ENCODE results near the gene CD300LG.

The CD300LG gene

DNA sequence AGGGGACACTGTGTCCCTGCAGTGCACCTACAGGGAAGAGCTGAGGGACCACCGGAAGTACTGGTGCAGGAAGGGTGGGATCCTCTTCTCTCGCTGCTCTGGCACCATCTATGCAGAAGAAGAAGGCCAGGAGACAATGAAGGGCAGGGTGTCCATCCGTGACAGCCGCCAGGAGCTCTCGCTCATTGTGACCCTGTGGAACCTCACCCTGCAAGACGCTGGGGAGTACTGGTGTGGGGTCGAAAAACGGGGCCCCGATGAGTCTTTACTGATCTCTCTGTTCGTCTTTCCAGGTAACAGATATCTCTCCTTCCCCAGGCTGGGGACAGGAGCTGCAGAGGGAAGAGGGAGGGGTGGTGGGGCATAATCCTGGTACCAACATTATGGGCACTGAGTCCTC is 1.6 kb downstream of the CD300LG start:
- CTCF ChIA-PET, result interaction anchor here (1.2 to 3.8 kb wide), 2 partner anchors 8 to 15 kb away, joined by 3 to 19 read pairs; no protein-coding TSS in a partner anchor
- Histone ChIP-seq H3K27ac (ENCODE audit: insufficient read depth in 1 of 2, low read depth in 1 of 2, low read length in 2 of 2, poor library complexity in 1 of 2, severe bottlenecking in 2 of 2) (no peak overlapping the region), H3K9me3 (ENCODE audit: control extremely low read depth in 1 of 5, control insufficient read depth in 4 of 5, insufficient read depth in 2 of 5, low read depth in 1 of 5, low read length in 4 of 5) (no peaks in the 10 kb centered on the region), H3K4me3 (ENCODE audit: control insufficient read depth in 1 of 7, extremely low read depth in 1 of 7, insufficient read depth in 4 of 7, low read depth in 2 of 7, low read length in 6 of 7) (no peak overlapping the region), H3K27me3 (replicated peaks in 2 of 5; ENCODE audit: control insufficient read depth in 4 of 5, insufficient read depth in 5 of 5, low read length in 4 of 5) (no peaks in the 10 kb centered on the region), H3K4me1 (ENCODE audit: control extremely low read depth in 1 of 4, control insufficient read depth in 4 of 4, insufficient read depth in 4 of 4, low read length in 3 of 4) (peaks cover 0 to 17% (median 8%) of the 10 kb centered on the region in 4 experiments), H3K36me3 (ENCODE audit: control insufficient read depth in 4 of 4, insufficient read depth in 4 of 4, low read length in 3 of 4) (no peaks in the 10 kb centered on the region)
- POLR2A ChIA-PET, result no interaction called here
- WGBS (ENCODE audit: insufficient coverage), result 96% methylated on average over 5 of the region's 10 CpGs
- no peak for DNase-seq

DNA sequence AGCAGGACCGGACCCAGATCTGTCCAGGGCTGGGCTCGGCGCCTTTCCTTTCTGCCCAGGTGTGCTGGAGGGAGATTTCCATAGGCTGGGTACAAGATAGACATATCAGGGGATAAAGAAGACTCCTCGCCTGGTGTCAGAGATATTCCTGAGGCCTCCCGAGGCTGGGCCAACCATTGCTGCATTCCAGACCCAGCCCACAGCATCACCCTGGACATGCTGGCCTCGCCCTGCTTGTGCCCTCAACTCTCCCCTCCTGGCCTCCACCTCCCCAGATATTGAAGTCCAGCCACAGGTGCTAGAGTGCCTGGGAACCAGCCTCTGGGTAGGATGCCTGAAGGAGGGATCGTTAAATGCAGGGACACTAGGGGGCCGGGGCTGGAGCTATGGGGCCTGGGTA is 2.1 kb downstream of the CD300LG start:
- ChIA-PET CTCF (interaction anchor here (1.2 kb wide), 1 partner anchor 15 kb away, joined by 3 read pairs; no protein-coding TSS in a partner anchor), POLR2A (no interaction called here)

DNA sequence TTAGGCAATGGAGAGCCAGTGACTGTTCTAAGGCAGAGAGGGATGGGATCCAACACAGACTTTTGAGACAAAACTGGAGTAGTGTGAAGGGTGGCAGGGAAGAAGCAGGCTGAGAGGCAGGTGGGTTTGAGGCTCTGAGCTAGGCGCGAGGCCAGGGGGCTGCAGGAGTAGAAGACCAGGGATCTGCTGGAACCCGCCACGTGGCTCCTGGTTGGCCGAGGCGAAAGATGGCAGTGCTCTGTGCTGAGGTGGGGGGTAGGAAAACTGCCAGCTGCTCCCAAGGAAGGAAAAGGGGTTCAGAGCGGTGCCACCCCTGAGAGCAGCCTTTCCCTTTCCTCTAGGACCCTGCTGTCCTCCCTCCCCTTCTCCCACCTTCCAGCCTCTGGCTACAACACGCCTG is 5.6 kb downstream of the CD300LG start:
- Histone ChIP-seq H3K4me1 (ENCODE audit: control extremely low read depth in 1 of 4, control insufficient read depth in 4 of 4, insufficient read depth in 4 of 4, low read length in 3 of 4) (peaks cover 0 to 5% (median under 1%) of the 10 kb centered on the region in 4 experiments), H3K36me3 (ENCODE audit: control insufficient read depth in 4 of 4, insufficient read depth in 4 of 4, low read length in 3 of 4) (no peaks in the 10 kb centered on the region), H3K27ac (ENCODE audit: insufficient read depth in 1 of 2, low read depth in 1 of 2, low read length in 2 of 2, poor library complexity in 1 of 2, severe bottlenecking in 2 of 2) (no peak overlapping the region), H3K9me3 (ENCODE audit: control extremely low read depth in 1 of 5, control insufficient read depth in 4 of 5, insufficient read depth in 2 of 5, low read depth in 1 of 5, low read length in 4 of 5) (no peaks in the 10 kb centered on the region), H3K4me3 (ENCODE audit: control insufficient read depth in 1 of 7, extremely low read depth in 1 of 7, insufficient read depth in 4 of 7, low read depth in 2 of 7, low read length in 6 of 7) (no peak overlapping the region), H3K27me3 (replicated peaks in 2 of 5; ENCODE audit: control insufficient read depth in 4 of 5, insufficient read depth in 5 of 5, low read length in 4 of 5) (no peaks in the 10 kb centered on the region)
- ChIA-PET POLR2A (interaction anchor here (0.6 kb wide), 1 partner anchor 34 kb away, joined by 3 read pairs; no protein-coding TSS in a partner anchor), CTCF (interaction anchor here (1.4 to 1.9 kb wide), 2 partner anchors 13 to 26 kb away, joined by 4 read pairs; no protein-coding TSS in a partner anchor)
- 95% methylated on average over 3 of the region's 8 CpGs for WGBS (ENCODE audit: insufficient coverage)
- DNase-seq, result no peak

More for the DNA sequence above, 2.1 kb downstream of the CD300LG start:
- Histone ChIP-seq H3K4me1 (ENCODE audit: control extremely low read depth in 1 of 4, control insufficient read depth in 4 of 4, insufficient read depth in 4 of 4, low read length in 3 of 4) (peaks cover 0 to 17% (median 8%) of the 10 kb centered on the region in 4 experiments), H3K27me3 (replicated peaks in 2 of 5; ENCODE audit: control insufficient read depth in 4 of 5, insufficient read depth in 5 of 5, low read length in 4 of 5) (no peaks in the 10 kb centered on the region), H3K27ac (ENCODE audit: insufficient read depth in 1 of 2, low read depth in 1 of 2, low read length in 2 of 2, poor library complexity in 1 of 2, severe bottlenecking in 2 of 2) (no peak overlapping the region), H3K36me3 (ENCODE audit: control insufficient read depth in 4 of 4, insufficient read depth in 4 of 4, low read length in 3 of 4) (no peaks in the 10 kb centered on the region), H3K9me3 (ENCODE audit: control extremely low read depth in 1 of 5, control insufficient read depth in 4 of 5, insufficient read depth in 2 of 5, low read depth in 1 of 5, low read length in 4 of 5) (no peaks in the 10 kb centered on the region), H3K4me3 (ENCODE audit: control insufficient read depth in 1 of 7, extremely low read depth in 1 of 7, insufficient read depth in 4 of 7, low read depth in 2 of 7, low read length in 6 of 7) (no peak overlapping the region)
- WGBS (ENCODE audit: insufficient coverage), result 94% methylated on average over 5 of the region's 8 CpGs
- no peak for DNase-seq

DNA sequence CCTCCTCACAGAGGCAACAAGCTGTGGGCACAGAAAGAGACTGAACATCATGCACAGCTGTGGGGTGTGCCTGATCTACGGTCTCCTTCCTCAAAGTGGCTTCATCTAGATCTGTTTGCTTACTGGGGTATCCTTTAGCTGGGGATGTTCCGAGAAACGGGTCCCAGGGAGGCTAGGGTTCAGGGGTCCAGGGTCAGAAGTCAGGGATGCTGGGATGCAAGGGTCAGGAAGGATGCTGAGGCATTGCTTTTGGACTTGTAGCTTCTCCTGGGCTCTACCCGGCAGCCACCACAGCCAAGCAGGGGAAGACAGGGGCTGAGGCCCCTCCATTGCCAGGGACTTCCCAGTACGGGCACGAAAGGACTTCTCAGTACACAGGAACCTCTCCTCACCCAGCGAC is 6.6 kb downstream of the CD300LG start:
- ChIA-PET POLR2A (interaction anchor here (1.2 kb wide), 1 partner anchor 46 kb away, joined by 3 read pairs; no protein-coding TSS in a partner anchor), CTCF (interaction anchor here (0.8 to 2.2 kb wide), 5 partner anchors 11 to 158 kb away, joined by 3 to 6 read pairs (median 4); no protein-coding TSS in a partner anchor)
- Histone ChIP-seq H3K27me3 (replicated peaks in 2 of 5; ENCODE audit: control insufficient read depth in 4 of 5, insufficient read depth in 5 of 5, low read length in 4 of 5) (no peaks in the 10 kb centered on the region), H3K27ac (ENCODE audit: insufficient read depth in 1 of 2, low read depth in 1 of 2, low read length in 2 of 2, poor library complexity in 1 of 2, severe bottlenecking in 2 of 2) (no peak overlapping the region), H3K4me3 (ENCODE audit: control insufficient read depth in 1 of 7, extremely low read depth in 1 of 7, insufficient read depth in 4 of 7, low read depth in 2 of 7, low read length in 6 of 7) (no peak overlapping the region), H3K4me1 (ENCODE audit: control extremely low read depth in 1 of 4, control insufficient read depth in 4 of 4, insufficient read depth in 4 of 4, low read length in 3 of 4) (peaks cover 0 to 14% (median 9%) of the 10 kb centered on the region in 4 experiments), H3K9me3 (ENCODE audit: control extremely low read depth in 1 of 5, control insufficient read depth in 4 of 5, insufficient read depth in 2 of 5, low read depth in 1 of 5, low read length in 4 of 5) (no peaks in the 10 kb centered on the region), H3K36me3 (ENCODE audit: control insufficient read depth in 4 of 4, insufficient read depth in 4 of 4, low read length in 3 of 4) (no peaks in the 10 kb centered on the region)
- no peak for DNase-seq
- WGBS (ENCODE audit: insufficient coverage), result 85% methylated on average over 7 of the region's 7 CpGs

DNA sequence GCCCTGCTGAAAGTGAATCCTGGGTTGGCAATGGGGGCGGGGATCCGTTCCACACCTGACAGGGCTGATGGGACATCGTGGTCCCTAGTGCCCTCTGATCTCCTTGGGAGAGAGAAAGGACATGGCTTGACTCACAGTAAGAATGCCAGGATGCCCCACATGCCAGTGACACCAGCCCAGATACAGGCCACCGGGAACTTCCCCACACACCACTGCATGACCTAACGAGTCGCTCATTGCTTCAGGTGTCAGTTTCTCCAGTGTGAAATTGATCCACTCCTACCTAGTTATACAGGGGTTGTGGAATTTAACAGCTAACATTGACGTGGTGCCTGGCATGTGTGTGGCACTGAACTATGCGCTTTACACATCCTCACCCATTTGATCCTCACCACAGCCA is 7.5 kb downstream of the CD300LG start:
- Histone ChIP-seq H3K9me3 (ENCODE audit: control extremely low read depth in 1 of 5, control insufficient read depth in 4 of 5, insufficient read depth in 2 of 5, low read depth in 1 of 5, low read length in 4 of 5) (no peaks in the 10 kb centered on the region), H3K36me3 (ENCODE audit: control insufficient read depth in 4 of 4, insufficient read depth in 4 of 4, low read length in 3 of 4) (no peaks in the 10 kb centered on the region), H3K4me3 (ENCODE audit: control insufficient read depth in 1 of 7, extremely low read depth in 1 of 7, insufficient read depth in 4 of 7, low read depth in 2 of 7, low read length in 6 of 7) (no peak overlapping the region), H3K4me1 (ENCODE audit: control extremely low read depth in 1 of 4, control insufficient read depth in 4 of 4, insufficient read depth in 4 of 4, low read length in 3 of 4) (peaks cover 0 to 14% (median 9%) of the 10 kb centered on the region in 4 experiments), H3K27me3 (replicated peaks in 2 of 5; ENCODE audit: control insufficient read depth in 4 of 5, insufficient read depth in 5 of 5, low read length in 4 of 5) (no peaks in the 10 kb centered on the region), H3K27ac (ENCODE audit: insufficient read depth in 1 of 2, low read depth in 1 of 2, low read length in 2 of 2, poor library complexity in 1 of 2, severe bottlenecking in 2 of 2) (no peak overlapping the region)
- ChIA-PET CTCF (interaction anchor here (0.7 to 4.1 kb wide), 5 partner anchors 8 to 93 kb away, joined by 3 to 19 read pairs (median 4); partner anchors contain the start of gene CD300LG), POLR2A (no interaction called here)
- DNase-seq, result no peak
- 90% methylated on average over 5 of the region's 8 CpGs for WGBS (ENCODE audit: insufficient coverage)

DNA sequence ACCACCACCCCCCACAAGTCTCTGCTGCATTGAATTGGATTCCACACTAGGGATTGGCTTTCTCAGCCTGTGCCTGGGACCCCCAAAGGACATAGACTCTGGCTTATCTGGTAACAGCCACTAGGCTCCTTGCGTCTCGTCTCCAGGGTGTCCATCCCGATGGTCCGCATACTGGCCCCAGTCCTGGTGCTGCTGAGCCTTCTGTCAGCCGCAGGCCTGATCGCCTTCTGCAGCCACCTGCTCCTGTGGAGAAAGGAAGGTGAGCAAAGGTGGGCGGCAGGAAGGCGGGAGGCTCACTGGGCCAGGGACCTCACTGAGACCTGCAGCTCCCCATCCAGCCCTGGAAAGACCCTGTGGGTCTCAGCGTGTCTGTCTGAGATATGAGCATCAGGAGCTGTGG is 8.1 kb downstream of the CD300LG start:
- H3K27me3 ChIP-seq (replicated peaks in 2 of 5; ENCODE audit: control insufficient read depth in 4 of 5, insufficient read depth in 5 of 5, low read length in 4 of 5), result no peaks in the 10 kb centered on the region
- no peak overlapping the region for H3K27ac ChIP-seq (ENCODE audit: insufficient read depth in 1 of 2, low read depth in 1 of 2, low read length in 2 of 2, poor library complexity in 1 of 2, severe bottlenecking in 2 of 2)
- H3K4me1 ChIP-seq (ENCODE audit: control extremely low read depth in 1 of 4, control insufficient read depth in 4 of 4, insufficient read depth in 4 of 4, low read length in 3 of 4), result peaks cover 0 to 14% (median 9%) of the 10 kb centered on the region in 4 experiments
- no peaks in the 10 kb centered on the region for H3K36me3 ChIP-seq (ENCODE audit: control insufficient read depth in 4 of 4, insufficient read depth in 4 of 4, low read length in 3 of 4)
- H3K9me3 ChIP-seq (ENCODE audit: control extremely low read depth in 1 of 5, control insufficient read depth in 4 of 5, insufficient read depth in 2 of 5, low read depth in 1 of 5, low read length in 4 of 5), result no peaks in the 10 kb centered on the region
- POLR2A ChIA-PET, result no interaction called here
- H3K4me3 ChIP-seq (ENCODE audit: control insufficient read depth in 1 of 7, extremely low read depth in 1 of 7, insufficient read depth in 4 of 7, low read depth in 2 of 7, low read length in 6 of 7), result no peak overlapping the region
- CTCF ChIA-PET, result interaction anchor here (1.9 to 4.1 kb wide), 3 partner anchors 8 to 94 kb away, joined by 4 to 19 read pairs (median 6); partner anchors contain the start of gene CD300LG
- 99% methylated on average over 8 of the region's 9 CpGs for WGBS (ENCODE audit: insufficient coverage)
- no peak for DNase-seq

DNA sequence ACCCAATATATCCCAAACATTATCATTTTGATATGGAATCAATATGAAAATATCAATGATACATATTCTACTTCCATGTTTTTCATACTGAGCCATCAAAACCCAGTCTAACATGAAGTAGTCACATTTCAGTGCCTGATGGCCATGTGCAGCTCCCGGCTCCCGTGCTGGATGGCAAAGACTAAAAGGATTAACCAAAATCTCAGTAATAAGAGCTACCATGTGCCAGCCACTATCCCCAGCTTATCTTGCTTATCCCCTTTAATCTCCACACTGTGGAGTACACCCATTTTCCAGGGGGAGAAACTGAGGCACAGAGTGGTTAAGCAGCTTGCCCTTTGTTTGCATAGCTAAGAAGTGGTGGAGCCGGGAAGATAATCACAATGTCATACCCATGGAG is 9.2 kb downstream of the CD300LG start:
- Histone ChIP-seq H3K36me3 (ENCODE audit: control insufficient read depth in 4 of 4, insufficient read depth in 4 of 4, low read length in 3 of 4) (no peaks in the 10 kb centered on the region), H3K9me3 (ENCODE audit: control extremely low read depth in 1 of 5, control insufficient read depth in 4 of 5, insufficient read depth in 2 of 5, low read depth in 1 of 5, low read length in 4 of 5) (no peaks in the 10 kb centered on the region), H3K4me3 (ENCODE audit: control insufficient read depth in 1 of 7, extremely low read depth in 1 of 7, insufficient read depth in 4 of 7, low read depth in 2 of 7, low read length in 6 of 7) (no peak overlapping the region), H3K27ac (ENCODE audit: insufficient read depth in 1 of 2, low read depth in 1 of 2, low read length in 2 of 2, poor library complexity in 1 of 2, severe bottlenecking in 2 of 2) (no peak overlapping the region), H3K4me1 (ENCODE audit: control extremely low read depth in 1 of 4, control insufficient read depth in 4 of 4, insufficient read depth in 4 of 4, low read length in 3 of 4) (peaks cover 0 to 18% (median 10%) of the 10 kb centered on the region in 4 experiments), H3K27me3 (replicated peaks in 2 of 5; ENCODE audit: control insufficient read depth in 4 of 5, insufficient read depth in 5 of 5, low read length in 4 of 5) (no peaks in the 10 kb centered on the region)
- POLR2A ChIA-PET, result no interaction called here
- DNase-seq, result no peak
- WGBS (ENCODE audit: insufficient coverage), result 96% methylated on average over 3 of the region's 3 CpGs
- CTCF ChIA-PET, result interaction anchor here (0.9 to 4.1 kb wide), 5 partner anchors 10 to 76 kb away, joined by 3 to 19 read pairs (median 3); partner anchors contain the start of genes CD300LG and CFAP97D1

Measured in common myeloid progenitor, CD34-positive (primary cell).